Activated CD8-positive, alpha-beta memory T cell treated with anti-CD3 and anti-CD28 coated beads, Interleukin-2, amount 10 ng/mL, durations not matched to agents 7 days and 5 days (primary cell): ENCODE results near the gene HDAC9. TPM values are rescaled to one million over a fixed set of nuclear protein-coding genes. Genes with fewer than 3 reads are reported as not detected.

Experiments
- ATAC-seq: fragments of 150-1000 bp; cut with Tn5 transposase; one replicate; pipeline ENCODE4 v1.10.0; 2021; ENCODE audit warnings: moderate library complexity
- CTCF ChIA-PET: fragments of 350-600 bp; sonication (Branson Sonifier 250); formaldehyde crosslinking; loops from one replicate; lab custom pipeline; 2021; ENCODE audit warnings: antibody characterized with exemption; lab: Charles Lee
- DNase-seq: peaks from one replicate; pipeline ENCODE4 v3.0.0-alpha.2; 2020
- H3K27ac Mint-ChIP-seq: one replicate; pipeline ENCODE4 v1.8.0; 2021; ENCODE audit warnings: mild to moderate bottlenecking, mixed read lengths
- H3K27me3 Mint-ChIP-seq: one replicate; pipeline ENCODE4 v1.8.0; 2021; ENCODE audit warnings: mixed read lengths
- H3K36me3 Mint-ChIP-seq: one replicate; pipeline ENCODE4 v1.8.0; 2021; ENCODE audit warnings: mild to moderate bottlenecking, mixed read lengths
- H3K4me1 Mint-ChIP-seq: one replicate; pipeline ENCODE4 v1.8.0; 2021; ENCODE audit warnings: mixed read lengths
- H3K4me3 Mint-ChIP-seq: one replicate; pipeline ENCODE4 v1.8.0; 2021; ENCODE audit warnings: mild to moderate bottlenecking, moderate library complexity, mixed read lengths
- H3K9me3 Mint-ChIP-seq: one replicate; pipeline ENCODE4 v1.8.0; 2022; ENCODE audit warnings: low read depth, mixed read lengths
- total RNA-seq, 2 experiments: library from RNA; stranded (reverse); gene quantifications; one replicate each; pipeline ENCODE4 v1.2.3, GENCODE V29; 2021

Gene HDAC9
- total RNA-seq, 2 experiments from 2014 or later = 0.91 to 2.9 TPM

DNA sequence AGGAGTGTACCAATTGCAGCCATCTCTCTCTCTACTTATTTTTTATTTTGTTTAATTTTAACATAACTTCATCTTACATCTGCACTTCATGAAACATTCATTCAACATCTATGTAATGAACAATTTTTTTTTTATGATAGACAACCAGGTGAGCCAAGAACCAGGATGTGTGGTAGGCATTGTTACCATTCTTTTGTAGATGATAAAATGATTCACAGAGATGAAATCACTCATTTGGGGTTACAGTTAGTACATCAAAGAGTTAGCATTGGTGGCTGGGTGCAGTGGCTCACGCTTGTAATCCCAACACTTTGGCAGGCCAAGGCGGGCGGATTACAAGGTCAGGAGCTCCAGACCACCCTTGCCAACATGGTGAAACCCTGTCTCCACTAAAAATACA, 127.8 kb downstream of the HDAC9 start:
- Mint-ChIP-seq H3K4me1 (peaks cover 8% of the 10 kb centered on the region), H3K9me3 (no peaks in the 10 kb centered on the region), H3K4me3 (no peak overlapping the region), H3K27me3 (no peaks in the 10 kb centered on the region), H3K27ac (no peak overlapping the region), H3K36me3 (no peaks in the 10 kb centered on the region)
- ATAC-seq (no peak), DNase-seq (no peak)
- CTCF ChIA-PET = no interaction called here

DNA sequence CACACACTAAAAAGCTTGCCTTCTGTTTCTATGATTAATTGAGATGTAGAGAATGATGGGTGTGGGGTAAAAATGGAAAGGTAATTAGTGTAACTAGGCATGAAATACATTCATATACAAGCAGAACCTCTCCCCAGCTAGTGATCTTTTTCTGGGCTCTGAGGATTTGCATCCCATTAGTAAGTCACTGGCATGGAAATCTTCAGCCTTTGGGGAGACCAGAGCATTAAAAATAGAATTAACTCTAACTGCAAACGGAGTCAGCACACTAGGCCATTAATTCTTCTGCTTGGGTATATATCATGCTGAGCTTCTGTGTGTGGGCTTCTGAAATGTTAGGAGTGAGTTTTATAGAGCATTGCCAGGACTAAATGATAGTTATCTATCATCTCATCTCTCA, 128.9 kb downstream of the HDAC9 start:
- CTCF ChIA-PET = no interaction called here
- Mint-ChIP-seq H3K4me1 (peaks cover 3% of the 10 kb centered on the region), H3K27ac (no peak overlapping the region), H3K27me3 (no peaks in the 10 kb centered on the region), H3K4me3 (no peak overlapping the region), H3K36me3 (no peaks in the 10 kb centered on the region), H3K9me3 (no peaks in the 10 kb centered on the region)
- ATAC-seq (no peak), DNase-seq (no peak)

DNA sequence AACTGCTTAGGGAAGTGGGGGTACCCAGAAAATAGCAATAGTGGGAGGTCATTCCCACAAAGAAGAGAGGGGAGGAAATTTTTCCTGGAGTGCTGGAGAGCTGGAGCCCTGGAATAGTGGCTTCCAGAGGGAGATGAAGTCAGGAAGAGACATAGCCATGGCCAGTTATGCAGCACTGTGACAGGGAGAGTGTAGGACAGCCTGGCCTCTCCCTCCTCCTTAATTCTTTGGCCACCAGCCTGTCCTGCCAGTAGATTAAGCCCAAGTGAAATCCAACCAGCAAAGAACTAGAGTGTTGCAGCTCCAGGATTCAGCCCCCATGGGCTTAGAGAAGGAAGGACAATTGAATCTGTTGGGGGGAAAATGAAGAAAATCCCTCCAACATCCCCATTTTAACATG, 130.5 kb downstream of the HDAC9 start:
- CTCF ChIA-PET = no interaction called here
- no peaks in the 10 kb centered on the region for H3K9me3 Mint-ChIP-seq
- no peaks in the 10 kb centered on the region for H3K36me3 Mint-ChIP-seq
- H3K4me3 Mint-ChIP-seq = no peak overlapping the region
- no peak for DNase-seq
- ATAC-seq = no peak
- H3K4me1 Mint-ChIP-seq = no peaks in the 10 kb centered on the region
- H3K27ac Mint-ChIP-seq = no peak overlapping the region
- no peaks in the 10 kb centered on the region for H3K27me3 Mint-ChIP-seq

DNA sequence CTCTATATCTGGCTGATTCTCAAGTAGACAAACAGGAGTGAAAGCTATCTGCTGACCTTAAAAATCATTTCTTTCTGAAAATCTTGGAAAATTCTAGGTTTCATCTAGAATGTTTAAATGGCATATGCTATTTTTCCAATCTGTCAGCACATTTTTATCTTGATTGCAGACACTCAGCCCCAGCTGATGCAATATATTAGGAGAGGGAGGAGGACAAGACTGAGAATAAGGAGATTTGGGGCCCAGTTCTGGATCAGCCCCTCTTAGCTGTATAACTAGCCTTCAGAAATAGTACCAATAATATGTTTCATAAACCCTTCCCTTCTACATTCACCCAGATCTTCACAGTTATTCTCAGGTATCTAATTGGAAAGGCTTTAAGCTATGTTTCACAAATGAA, 131.2 kb downstream of the HDAC9 start:
- CTCF ChIA-PET = no interaction called here

DNA sequence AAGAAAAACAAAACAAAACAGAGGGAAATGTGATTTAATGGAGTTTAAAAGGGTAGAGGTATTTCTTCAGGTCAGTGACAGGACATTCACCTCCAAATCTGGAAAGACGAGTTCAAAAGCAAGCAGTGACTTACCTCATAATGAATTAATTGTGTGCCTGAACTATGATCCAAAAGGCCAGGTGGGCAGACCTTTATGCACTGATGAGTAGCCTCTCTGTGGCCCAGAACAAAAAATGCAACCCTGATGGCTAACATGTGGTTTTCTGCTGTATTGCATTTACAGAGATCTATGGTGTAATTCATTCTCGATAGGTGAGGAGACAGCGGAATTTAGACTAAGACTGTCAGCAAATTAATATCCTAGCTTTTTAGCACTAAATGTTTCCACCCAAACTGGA, 142.0 kb downstream of the HDAC9 start:
- CTCF ChIA-PET = no interaction called here
- Mint-ChIP-seq H3K36me3 (no peaks in the 10 kb centered on the region), H3K4me1 (peaks cover 12% of the 10 kb centered on the region), H3K27ac (no peak overlapping the region), H3K9me3 (no peaks in the 10 kb centered on the region), H3K4me3 (no peak overlapping the region), H3K27me3 (no peaks in the 10 kb centered on the region)
- DNase-seq (no peak), ATAC-seq (no peak)

More for the DNA sequence above, 131.2 kb downstream of the HDAC9 start:
- ATAC-seq (no peak), DNase-seq (no peak)
- Mint-ChIP-seq H3K27me3 (no peaks in the 10 kb centered on the region), H3K9me3 (no peaks in the 10 kb centered on the region), H3K4me1 (no peaks in the 10 kb centered on the region), H3K36me3 (no peaks in the 10 kb centered on the region), H3K27ac (no peak overlapping the region), H3K4me3 (no peak overlapping the region)

DNA sequence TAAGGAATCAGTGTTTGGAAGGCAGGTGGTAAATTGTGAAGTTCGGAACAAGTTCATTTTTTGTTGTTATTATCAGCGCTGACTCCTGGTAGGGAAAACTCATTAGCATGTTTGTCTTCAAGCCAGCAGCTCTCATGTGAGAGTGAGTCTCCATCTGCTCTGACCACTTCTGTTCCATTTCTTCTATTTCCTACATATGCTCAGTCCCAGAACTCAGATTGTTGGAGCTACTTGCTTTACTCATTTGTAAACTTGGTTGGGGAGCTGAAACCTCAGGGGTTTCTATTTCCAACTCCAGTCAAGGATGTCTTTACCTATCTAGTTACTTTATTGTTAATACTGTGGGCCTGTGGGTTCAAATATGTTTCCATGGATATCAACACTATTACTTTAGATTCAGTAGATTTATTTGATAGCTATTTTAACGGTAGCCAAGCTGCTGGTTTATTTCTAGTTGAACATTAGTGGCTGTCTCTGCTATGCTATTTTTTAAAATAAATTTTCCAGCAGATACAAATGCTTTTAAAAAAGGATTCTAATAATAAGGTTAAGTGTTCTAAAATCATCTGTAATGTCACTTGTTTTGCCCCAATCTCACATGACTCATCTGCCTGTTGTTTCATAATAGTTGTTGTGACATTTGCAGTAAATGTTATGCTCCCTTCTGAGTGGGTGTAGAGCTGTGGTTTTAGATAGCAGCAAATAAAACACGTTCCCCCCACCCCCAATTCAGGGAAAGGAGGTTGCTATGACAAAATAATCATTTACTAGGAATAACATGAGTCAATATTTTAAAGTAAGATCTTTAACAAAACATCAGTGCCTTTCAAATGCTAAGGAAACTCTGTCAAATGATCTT, 143.3 kb downstream of the HDAC9 start:
- Mint-ChIP-seq H3K27me3 (no peaks in the 10 kb centered on the region), H3K27ac (peak overlapping the region; percentile 57), H3K4me1 (peaks cover 12% of the 10 kb centered on the region), H3K9me3 (no peaks in the 10 kb centered on the region), H3K4me3 (no peak overlapping the region), H3K36me3 (no peaks in the 10 kb centered on the region)
- ATAC-seq (no peak), DNase-seq (no peak)
- CTCF ChIA-PET = interaction anchor here (1.9 kb wide), 1 partner anchor 27 kb away, joined by 5 read pairs; no protein-coding TSS in a partner anchor

DNA sequence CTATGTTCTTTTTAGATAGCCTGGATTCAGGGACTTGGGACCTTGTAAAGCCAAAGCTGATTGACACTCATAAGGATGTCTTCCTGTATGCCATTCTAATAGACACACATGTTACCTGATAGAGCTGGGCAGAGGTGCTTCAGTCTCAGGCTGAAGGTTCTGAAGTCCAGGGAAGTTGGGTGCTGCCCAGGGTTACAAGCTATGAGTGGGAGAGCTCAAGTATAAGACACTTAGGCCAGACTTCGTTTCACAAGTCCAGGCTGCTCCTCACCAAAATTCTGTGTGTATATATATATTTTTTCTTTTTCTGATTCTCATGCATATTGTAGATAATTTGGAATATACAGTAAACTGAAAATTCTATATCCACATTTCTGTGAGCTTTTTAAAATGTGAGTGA, 144.2 kb downstream of the HDAC9 start:
- no peaks in the 10 kb centered on the region for H3K27me3 Mint-ChIP-seq
- CTCF ChIA-PET = interaction anchor here (1.9 kb wide), 1 partner anchor 26 kb away, joined by 5 read pairs; no protein-coding TSS in a partner anchor
- H3K36me3 Mint-ChIP-seq = no peaks in the 10 kb centered on the region
- no peaks in the 10 kb centered on the region for H3K9me3 Mint-ChIP-seq
- ATAC-seq = no peak
- DNase-seq = no peak
- peaks cover 12% of the 10 kb centered on the region for H3K4me1 Mint-ChIP-seq
- H3K4me3 Mint-ChIP-seq = no peak overlapping the region
- H3K27ac Mint-ChIP-seq = peak overlapping the region; percentile 57

DNA sequence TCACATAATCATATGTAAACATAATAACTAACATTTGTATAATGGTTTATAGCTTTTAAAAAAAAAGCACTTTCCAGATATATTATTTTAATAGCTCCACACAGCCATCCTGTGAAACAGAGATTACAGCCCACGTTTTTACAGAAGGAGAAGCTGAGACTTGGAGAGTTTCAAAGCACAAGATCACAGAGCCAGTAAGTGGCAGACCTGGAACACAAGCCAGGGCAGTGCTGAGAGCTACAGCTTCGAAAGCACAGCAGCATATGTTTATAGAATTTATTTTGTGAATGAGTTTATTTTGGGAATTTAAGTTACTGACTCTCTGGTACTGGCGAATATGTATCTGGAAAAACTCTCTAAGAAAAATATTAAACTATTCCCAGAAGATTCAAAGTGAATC, 149.4 kb downstream of the HDAC9 start:
- H3K27me3 Mint-ChIP-seq = no peaks in the 10 kb centered on the region
- no peaks in the 10 kb centered on the region for H3K9me3 Mint-ChIP-seq
- no peaks in the 10 kb centered on the region for H3K36me3 Mint-ChIP-seq
- ATAC-seq = no peak
- no peak overlapping the region for H3K4me3 Mint-ChIP-seq
- no peak for DNase-seq
- no peaks in the 10 kb centered on the region for H3K4me1 Mint-ChIP-seq
- CTCF ChIA-PET = no interaction called here
- H3K27ac Mint-ChIP-seq = no peak overlapping the region

DNA sequence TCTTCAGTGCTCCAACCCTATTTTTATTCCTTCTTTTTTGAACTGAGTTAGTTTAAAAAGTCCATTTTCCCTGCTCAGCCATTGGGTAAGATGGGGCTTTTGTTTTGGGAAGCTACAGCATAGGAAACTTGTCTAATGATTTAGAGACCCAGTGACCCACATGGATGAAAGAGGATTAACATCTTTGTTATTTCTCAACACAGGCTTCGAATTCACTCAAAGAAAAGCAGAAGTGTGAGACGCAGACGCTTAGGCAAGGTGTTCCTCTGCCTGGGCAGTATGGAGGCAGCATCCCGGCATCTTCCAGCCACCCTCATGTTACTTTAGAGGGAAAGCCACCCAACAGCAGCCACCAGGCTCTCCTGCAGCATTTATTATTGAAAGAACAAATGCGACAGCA, 152.0 kb downstream of the HDAC9 start:
- H3K4me1 Mint-ChIP-seq = no peaks in the 10 kb centered on the region
- H3K27me3 Mint-ChIP-seq = no peaks in the 10 kb centered on the region
- no peak overlapping the region for H3K4me3 Mint-ChIP-seq
- no peaks in the 10 kb centered on the region for H3K9me3 Mint-ChIP-seq
- H3K27ac Mint-ChIP-seq = no peak overlapping the region
- DNase-seq = no peak
- CTCF ChIA-PET = no interaction called here
- H3K36me3 Mint-ChIP-seq = no peaks in the 10 kb centered on the region
- no peak for ATAC-seq

DNA sequence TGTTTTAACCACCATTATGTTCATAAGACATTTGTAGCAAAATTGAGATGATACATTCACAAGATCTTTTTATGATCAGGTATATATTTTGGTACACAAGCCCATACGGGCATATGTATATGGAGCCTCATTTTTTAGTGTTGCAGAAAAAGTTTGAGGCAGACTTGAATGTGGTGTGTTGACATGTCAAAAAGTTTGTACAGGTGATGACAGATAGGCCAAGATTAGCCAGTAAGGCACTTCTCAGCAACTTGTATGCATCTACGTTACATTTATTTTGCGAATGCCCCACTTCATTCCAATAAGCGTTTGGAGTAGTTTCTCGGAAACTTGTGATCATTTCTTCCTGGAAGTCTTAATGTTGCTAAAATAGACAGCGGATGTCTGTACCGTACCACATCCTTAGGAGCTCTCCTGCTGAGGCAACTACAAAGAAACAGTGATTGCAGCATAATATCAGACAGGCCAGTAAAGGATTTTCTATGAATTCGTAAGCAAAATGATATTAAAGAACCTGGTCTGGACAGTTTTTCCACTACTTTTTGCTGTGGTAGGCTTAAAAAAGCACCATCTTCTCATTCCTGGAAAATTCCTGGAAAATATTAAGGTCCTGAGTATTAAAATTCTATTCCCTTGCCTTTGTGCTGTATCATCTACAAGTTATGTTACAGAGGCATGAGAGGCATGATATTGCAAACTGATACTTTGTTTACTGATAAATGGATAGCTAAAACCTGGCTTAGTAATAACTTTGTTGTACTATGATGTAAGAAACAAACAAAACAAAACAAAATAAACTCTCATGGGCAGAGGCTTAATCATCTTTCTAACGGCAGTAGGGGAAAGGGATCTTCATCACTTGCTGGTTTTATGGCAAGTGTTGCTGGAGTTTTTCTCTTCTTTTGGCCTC, 153.6 kb downstream of the HDAC9 start:
- no peaks in the 10 kb centered on the region for H3K4me1 Mint-ChIP-seq
- no peaks in the 10 kb centered on the region for H3K36me3 Mint-ChIP-seq
- H3K27ac Mint-ChIP-seq = no peak overlapping the region
- CTCF ChIA-PET = no interaction called here
- no peaks in the 10 kb centered on the region for H3K9me3 Mint-ChIP-seq
- DNase-seq (no peak), ATAC-seq (no peak)
- H3K4me3 Mint-ChIP-seq = no peak overlapping the region
- no peaks in the 10 kb centered on the region for H3K27me3 Mint-ChIP-seq

DNA sequence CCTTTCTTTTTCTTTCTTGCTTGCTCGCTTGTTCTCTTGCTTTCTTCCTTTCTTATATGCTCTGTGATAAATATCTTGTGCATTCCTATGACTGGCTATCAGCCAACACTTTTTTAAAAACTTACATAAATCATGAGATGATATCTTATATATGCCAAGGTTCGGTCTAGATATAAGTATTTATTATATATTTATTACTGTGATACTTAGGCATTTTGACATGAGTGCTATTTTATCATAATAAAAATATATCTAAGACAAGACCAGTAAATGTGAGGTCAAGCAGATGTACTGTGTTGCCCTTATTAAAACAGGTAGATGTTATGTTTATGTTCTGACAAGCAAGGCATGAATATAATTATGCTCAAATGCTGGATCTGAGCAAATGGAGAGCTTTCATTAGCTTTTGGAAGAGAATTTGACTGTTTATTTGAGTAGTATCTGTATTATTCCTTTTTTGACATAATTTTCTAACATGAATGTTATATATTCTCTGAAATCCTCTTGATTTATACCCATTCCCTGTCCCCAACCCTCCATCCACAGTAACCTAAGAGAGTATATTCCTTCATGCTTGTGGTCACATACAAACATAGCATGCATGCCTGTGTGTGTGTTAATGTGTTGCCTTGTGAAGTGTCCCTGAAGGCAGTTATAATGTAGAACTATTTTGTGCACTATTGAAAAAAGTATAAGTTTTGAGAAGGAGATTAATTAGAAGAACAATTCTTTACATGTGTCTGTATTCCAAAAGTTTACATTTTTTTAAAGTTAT, 158.0 kb downstream of the HDAC9 start:
- ATAC-seq = no peak
- H3K9me3 Mint-ChIP-seq = no peaks in the 10 kb centered on the region
- DNase-seq = no peak
- H3K4me1 Mint-ChIP-seq = no peaks in the 10 kb centered on the region
- H3K4me3 Mint-ChIP-seq = no peak overlapping the region
- no peaks in the 10 kb centered on the region for H3K36me3 Mint-ChIP-seq
- H3K27ac Mint-ChIP-seq = no peak overlapping the region
- CTCF ChIA-PET = no interaction called here
- H3K27me3 Mint-ChIP-seq = no peaks in the 10 kb centered on the region

DNA sequence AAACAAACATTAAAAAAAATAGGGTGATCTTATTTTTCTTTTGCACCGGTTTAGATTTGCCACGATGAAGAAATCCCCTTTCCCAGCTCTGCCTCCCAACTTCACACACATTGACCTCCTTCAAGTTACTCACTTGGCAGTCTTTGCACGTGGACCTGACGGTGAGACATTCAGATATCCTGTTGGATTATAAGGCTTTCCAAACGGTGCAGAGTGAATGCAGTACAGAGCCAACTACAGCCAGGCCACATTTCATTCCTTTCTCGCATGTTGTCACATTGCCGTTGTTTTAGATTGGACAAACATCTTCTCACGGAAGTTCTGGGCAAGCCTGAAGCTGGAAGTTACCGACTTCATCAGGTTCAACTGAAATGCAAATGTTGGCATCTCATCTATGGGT, 159.2 kb downstream of the HDAC9 start:
- CTCF ChIA-PET = no interaction called here
- DNase-seq (no peak), ATAC-seq (no peak)
- Mint-ChIP-seq H3K9me3 (no peaks in the 10 kb centered on the region), H3K27me3 (no peaks in the 10 kb centered on the region), H3K4me1 (no peaks in the 10 kb centered on the region), H3K27ac (no peak overlapping the region), H3K4me3 (no peak overlapping the region), H3K36me3 (no peaks in the 10 kb centered on the region)

DNA sequence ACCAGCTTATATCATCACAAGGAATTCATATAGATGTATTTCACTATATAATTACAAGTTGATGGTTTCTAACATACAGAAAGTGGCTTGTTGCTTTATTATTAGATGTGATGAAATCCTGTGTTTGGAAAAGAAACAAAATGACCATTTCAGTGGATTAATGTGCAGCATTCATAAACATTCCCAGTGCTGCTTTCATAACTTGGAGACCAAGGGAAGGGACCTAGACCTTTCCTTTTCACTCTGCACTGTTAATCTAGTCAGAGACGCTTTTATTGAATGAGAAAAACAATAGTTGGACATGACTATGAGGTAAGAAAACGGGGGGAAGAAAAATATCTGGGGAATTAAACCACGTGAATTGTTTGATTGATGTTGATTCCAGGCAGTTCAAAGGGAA, 160.0 kb downstream of the HDAC9 start:
- H3K27ac Mint-ChIP-seq = no peak overlapping the region
- ATAC-seq = no peak
- no peak overlapping the region for H3K4me3 Mint-ChIP-seq
- H3K4me1 Mint-ChIP-seq = no peaks in the 10 kb centered on the region
- no peaks in the 10 kb centered on the region for H3K36me3 Mint-ChIP-seq
- no peaks in the 10 kb centered on the region for H3K9me3 Mint-ChIP-seq
- CTCF ChIA-PET = interaction anchor here (1.0 kb wide), 1 partner anchor 9 kb away, joined by 3 read pairs; no protein-coding TSS in a partner anchor
- no peak for DNase-seq
- H3K27me3 Mint-ChIP-seq = no peaks in the 10 kb centered on the region
